Mammary epithelial cell (primary cell): ENCODE results near the gene GIMAP5.

Source experiments
- CTCF ChIP-seq, 2 donors: IDR thresholded peaks in 1 of 2; conservative IDR thresholded peaks in 1 of 2; 2 replicates each; pipeline ENCODE4 v1.5.1; 2011 to 2012; ENCODE audit warnings: inconsistent platforms in 2 of 2, low read length in 2 of 2, mild to moderate bottlenecking in 2 of 2, control low read depth in 1 of 2, low read depth in 1 of 2; ENCODE audit not compliant: insufficient read depth in 1 of 2; ENCODE audit errors: extremely low read depth in 1 of 2
- EZH2 ChIP-seq: IDR thresholded peaks from 2 replicates; pipeline ENCODE4 v1.6.1; 2012; ENCODE audit warnings: low read length, inconsistent platforms, borderline replicate concordance

- TF ChIP-seq CTCF (conservative IDR thresholded peaks at IDR 0.05 in 1 of 2, IDR thresholded peaks at IDR 0.05 in 1 of 2; ENCODE audit: extremely low read depth in 1 of 2, insufficient read depth in 1 of 2, low read depth in 1 of 2, low read length in 2 of 2) = no peak
- TF ChIP-seq EZH2 = no peak
Measured at GRCh38 chr7:150769768-150770167, 32.5 kb downstream of the GIMAP5 start.
